OCI-LY1 (cell line): ENCODE measurements around the gene SRSF5.

ENCODE experiments used
- H2AFZ ChIP-seq: fragments of 200-600 bp; sonication (generic), shearing (Covaris generic); 2 replicates; pipeline ENCODE4 v1.6.0; 2014; ENCODE audit warnings: antibody characterized with exemption, mild to moderate bottlenecking, low read length
- H3F3A ChIP-seq: fragments of 200-600 bp; sonication (generic), shearing (Covaris generic); 2 replicates; pipeline ENCODE4 v1.6.0; 2014; ENCODE audit warnings: mild to moderate bottlenecking, antibody characterized with exemption, low read length, moderate library complexity; ENCODE audit not compliant: insufficient read depth
- H3K27ac ChIP-seq: fragments of 200-600 bp; sonication (generic); 2 replicates; pipeline ENCODE4 v1.5.1; 2014; ENCODE audit warnings: low read length, mixed run types, mild to moderate bottlenecking, low read depth; ENCODE audit not compliant: poor library complexity, severe bottlenecking
- H3K27me3 ChIP-seq: fragments of 200-600 bp; sonication (generic); 2 replicates; pipeline ENCODE4 v1.6.0; 2014; ENCODE audit warnings: antibody characterized with exemption, mild to moderate bottlenecking, low read length, moderate library complexity; ENCODE audit not compliant: insufficient read depth
- H3K36me3 ChIP-seq: fragments of 200-600 bp; sonication (generic); 2 replicates; pipeline ENCODE4 v1.6.1; 2014; ENCODE audit warnings: mild to moderate bottlenecking, antibody characterized with exemption, low read length, moderate library complexity, mixed read lengths; ENCODE audit not compliant: insufficient read depth
- H3K4me1 ChIP-seq: fragments of 200-600 bp; sonication (generic); 2 replicates; pipeline ENCODE4 v1.5.1; 2014; ENCODE audit warnings: mild to moderate bottlenecking, low read length, moderate library complexity; ENCODE audit not compliant: insufficient read depth, severe bottlenecking
- H3K4me2 ChIP-seq: fragments of 200-600 bp; sonication (generic), shearing (Covaris generic); 2 replicates; pipeline ENCODE4 v1.6.1; 2014; ENCODE audit warnings: low read length
- H3K4me3 ChIP-seq: fragments of 200-600 bp; sonication (generic); 2 replicates; pipeline ENCODE4 v1.5.1; 2014; ENCODE audit warnings: low read length, low read depth, mild to moderate bottlenecking, mixed read lengths; ENCODE audit not compliant: poor library complexity, severe bottlenecking
- H3K79me2 ChIP-seq: fragments of 200-600 bp; shearing (Covaris generic); 2 replicates; pipeline ENCODE4 v1.6.1; 2016; ENCODE audit warnings: mixed run types, low read length, mixed read lengths; ENCODE audit not compliant: insufficient read depth
- H3K9ac ChIP-seq: fragments of 200-600 bp; sonication (generic), shearing (Covaris generic); 2 replicates; pipeline ENCODE4 v1.6.1; 2014; ENCODE audit warnings: mild to moderate bottlenecking, low read length, mixed read lengths
- H3K9me2 ChIP-seq: fragments of 200-600 bp; sonication (generic), shearing (Covaris generic); 2 replicates; pipeline ENCODE4 v1.6.1; 2014; ENCODE audit warnings: low read depth, mild to moderate bottlenecking, low read length, mixed read lengths
- H3K9me3 ChIP-seq: fragments of 200-600 bp; shearing (Covaris generic); 2 replicates; pipeline ENCODE4 v1.6.1; 2014; ENCODE audit warnings: low read length, mixed read lengths
- H4K20me1 ChIP-seq: fragments of 200-600 bp; sonication (generic), shearing (Covaris generic); 2 replicates; pipeline ENCODE4 v1.6.0; 2016; ENCODE audit warnings: mild to moderate bottlenecking, low read length; ENCODE audit not compliant: insufficient read depth
- CTCF ChIP-seq: fragments of 200-600 bp; sonication (generic), shearing (Covaris generic); IDR thresholded peaks from 2 replicates; pipeline ENCODE4 v1.5.1; 2017; ENCODE audit warnings: mild to moderate bottlenecking, antibody characterized with exemption, low read length, moderate library complexity, mixed read lengths
- EZH2 ChIP-seq: fragments of 200-600 bp; sonication (generic), shearing (Covaris generic); IDR thresholded peaks from 2 replicates; pipeline ENCODE4 v1.8.0; 2017; ENCODE audit warnings: borderline replicate concordance, mixed run types, mild to moderate bottlenecking, antibody characterized with exemption, low read length, moderate library complexity, mixed read lengths

The SRSF5 gene

GRCh38 chr14:69804902-69805301 is 38.0 kb downstream of the SRSF5 start:
- Histone ChIP-seq H3K27ac (no peak overlapping the region), H4K20me1 (no peaks in the 10 kb centered on the region), H3F3A (no peaks in the 10 kb centered on the region), H3K79me2 (no peaks in the 10 kb centered on the region), H3K27me3 (no peaks in the 10 kb centered on the region), H3K4me1 (no peaks in the 10 kb centered on the region), H2AFZ (no peak overlapping the region), H3K9me2 (no peaks in the 10 kb centered on the region), H3K9me3 (no peaks in the 10 kb centered on the region), H3K4me3 (no peak overlapping the region), H3K9ac (no peak overlapping the region), H3K4me2 (no peak overlapping the region), H3K36me3 (no peaks in the 10 kb centered on the region)
- TF ChIP-seq EZH2 = no peak
- TF ChIP-seq CTCF = no peak

- no peak overlapping the region for H2AFZ ChIP-seq
- H3K9ac ChIP-seq = no peak overlapping the region
- H3K9me2 ChIP-seq = no peaks in the 10 kb centered on the region
- no peaks in the 10 kb centered on the region for H3K36me3 ChIP-seq
- TF ChIP-seq EZH2 (no peak), CTCF (no peak)
- H3F3A ChIP-seq = no peaks in the 10 kb centered on the region
- H3K27me3 ChIP-seq = 0 out of 2 replicates have a peak, but pooled peaks cover 3% of the 10 kb centered on the region
- no peaks in the 10 kb centered on the region for H4K20me1 ChIP-seq
- no peak overlapping the region for H3K27ac ChIP-seq
- H3K4me3 ChIP-seq = no peak overlapping the region
- H3K4me1 ChIP-seq = no peaks in the 10 kb centered on the region
- no peaks in the 10 kb centered on the region for H3K79me2 ChIP-seq
- H3K4me2 ChIP-seq = no peak overlapping the region
- no peaks in the 10 kb centered on the region for H3K9me3 ChIP-seq
Measured at GRCh38 chr14:69807192-69807591, 40.2 kb downstream of the SRSF5 start.

- H3K9ac ChIP-seq = no peak overlapping the region
- H3K27me3 ChIP-seq = 0 out of 2 replicates have a peak, but pooled peaks cover 3% of the 10 kb centered on the region
- H3K9me2 ChIP-seq = no peaks in the 10 kb centered on the region
- no peaks in the 10 kb centered on the region for H3K4me1 ChIP-seq
- H3K27ac ChIP-seq = no peak overlapping the region
- H3K4me2 ChIP-seq = no peak overlapping the region
- H2AFZ ChIP-seq = no peak overlapping the region
- H3F3A ChIP-seq = no peaks in the 10 kb centered on the region
- no peaks in the 10 kb centered on the region for H3K9me3 ChIP-seq
- TF ChIP-seq CTCF (no peak), EZH2 (no peak)
- H4K20me1 ChIP-seq = no peaks in the 10 kb centered on the region
- H3K79me2 ChIP-seq = no peaks in the 10 kb centered on the region
- no peaks in the 10 kb centered on the region for H3K36me3 ChIP-seq
- H3K4me3 ChIP-seq = no peak overlapping the region
Measured at GRCh38 chr14:69808919-69809808, 42.2 kb downstream of the SRSF5 start.
